MCF 10A (cell line): ENCODE results near the gene SMIM35. TPM values are rescaled to one million over a fixed set of nuclear protein-coding genes. Genes with fewer than 3 reads are reported as not detected.
A peak's percentile ranks its signal among the peaks of the same experiment; 100 is the strongest.

Source experiments
- BruUV-seq: library from RNA; stranded (reverse); fragments of 400-500 nt; replicated peaks from 2 replicates; lab custom pipeline; 2021; lab: Mats Ljungman, UMichigan
- CTCF ChIA-PET: fragments of 300-600 bp; sonication (Branson Sonifier 250); formaldehyde crosslinking; extraction: SDS; loops from one replicate; lab custom pipeline; 2021; ENCODE audit warnings: antibody characterized with exemption, inconsistent platforms; lab: Yijun Ruan, JAX
- POLR2A ChIA-PET: fragments of 300-600, 350-650 bp; sonication (Branson Sonifier 250); formaldehyde crosslinking; extraction: SDS; loops from one replicate; lab custom pipeline; 2020; ENCODE audit warnings: antibody characterized with exemption, inconsistent platforms; lab: Yijun Ruan, JAX
- DNase-seq: peaks from one replicate; pipeline ENCODE4 v3.0.0-alpha.2; 2018; ENCODE audit not compliant: unreplicated experiment
- H3K27ac Mint-ChIP-seq: one replicate; pipeline ENCODE4 v1.8.0; 2022; ENCODE audit warnings: mild to moderate bottlenecking, low read depth, mixed read lengths; ENCODE audit not compliant: unreplicated experiment
- H3K27me3 Mint-ChIP-seq: one replicate; pipeline ENCODE4 v1.8.0; 2022; ENCODE audit warnings: mixed read lengths; ENCODE audit not compliant: insufficient read depth, unreplicated experiment
- H3K36me3 Mint-ChIP-seq: one replicate; pipeline ENCODE4 v1.8.0; 2022; ENCODE audit warnings: mild to moderate bottlenecking, moderate library complexity, mixed read lengths; ENCODE audit not compliant: insufficient read depth, unreplicated experiment
- H3K4me1 Mint-ChIP-seq: one replicate; pipeline ENCODE4 v1.8.0; 2022; ENCODE audit warnings: mixed read lengths; ENCODE audit not compliant: insufficient read depth, unreplicated experiment
- H3K4me3 Mint-ChIP-seq: one replicate; pipeline ENCODE4 v1.8.0; 2022; ENCODE audit warnings: mild to moderate bottlenecking, moderate library complexity, mixed read lengths; ENCODE audit not compliant: unreplicated experiment
- H3K9me3 Mint-ChIP-seq: one replicate; pipeline ENCODE4 v1.8.0; 2022; ENCODE audit warnings: mixed read lengths; ENCODE audit not compliant: unreplicated experiment
- CTCF ChIP-seq: fragments of 200-600 bp; IDR thresholded peaks from one replicate; pipeline ENCODE4 v1.8.0; 2022; ENCODE audit warnings: antibody characterized with exemption, mild to moderate bottlenecking; ENCODE audit not compliant: unreplicated experiment
- intact Hi-C: fragments of 100-400 bp; cut with micrococcal nuclease; formaldehyde crosslinking; loops from 2 replicates; pipeline ENCODE4 v1.14.1; 2022
- total RNA-seq: library from RNA; stranded (reverse); gene quantifications from 2 replicates; pipeline ENCODE4 v1.2.3, GENCODE V29; 2022

Gene SMIM35
- total RNA-seq, 1 experiment from 2014 or later: not detected

GRCh38 chr11:118015385-118015841, 71.3 kb downstream of the SMIM35 start:
- Mint-ChIP-seq H3K36me3 (no peaks in the 10 kb centered on the region), H3K27ac (no peak overlapping the region), H3K4me3 (no peak overlapping the region), H3K27me3 (peaks cover 47% of the 10 kb centered on the region), H3K4me1 (peaks cover 8% of the 10 kb centered on the region), H3K9me3 (peaks cover 14% of the 10 kb centered on the region)
- BruUV-seq: no TSS peak
- POLR2A ChIA-PET: interaction anchor here (0.6 kb wide), 1 partner anchor 8 kb away, joined by 3 read pairs; no protein-coding TSS in a partner anchor
- DNase-seq: no peak
- intact Hi-C loops: no loop called here
- CTCF ChIA-PET: interaction anchor here (0.6 to 0.8 kb wide), 2 partner anchors 38 to 69 kb away, joined by 3 read pairs; no protein-coding TSS in a partner anchor
- TF ChIP-seq CTCF: no peak

GRCh38 chr11:118014022-118014421, 72.7 kb downstream of the SMIM35 start:
- Mint-ChIP-seq H3K4me1 (peaks cover 8% of the 10 kb centered on the region), H3K4me3 (no peak overlapping the region), H3K36me3 (no peaks in the 10 kb centered on the region), H3K27me3 (peaks cover 33% of the 10 kb centered on the region), H3K9me3 (peaks cover 8% of the 10 kb centered on the region), H3K27ac (no peak overlapping the region)
- TF ChIP-seq CTCF: no peak
- no TSS peak for BruUV-seq
- POLR2A ChIA-PET: interaction anchor here (0.6 kb wide), 1 partner anchor 14 kb away, joined by 3 read pairs; no protein-coding TSS in a partner anchor
- intact Hi-C loops: no loop called here
- DNase-seq: no peak
- CTCF ChIA-PET: no interaction called here

- no peak overlapping the region for H3K27ac Mint-ChIP-seq
- DNase-seq: peak; percentile 49
- intact Hi-C loops: no loop called here
- H3K4me3 Mint-ChIP-seq: no peak overlapping the region
- TF ChIP-seq CTCF: no peak
- ChIA-PET POLR2A (interaction anchor here (0.6 to 1.3 kb wide), 2 partner anchors 25 to 330 kb away, joined by 3 read pairs; no protein-coding TSS in a partner anchor), CTCF (no interaction called here)
- BruUV-seq: no TSS peak
- peaks cover 8% of the 10 kb centered on the region for H3K4me1 Mint-ChIP-seq
- peaks cover 15% of the 10 kb centered on the region for H3K27me3 Mint-ChIP-seq
- H3K9me3 Mint-ChIP-seq: no peaks in the 10 kb centered on the region
- H3K36me3 Mint-ChIP-seq: no peaks in the 10 kb centered on the region
Measured at GRCh38 chr11:118012083-118012669, 74.6 kb downstream of the SMIM35 start.

GRCh38 chr11:118010738-118011461, 75.9 kb downstream of the SMIM35 start:
- CTCF ChIA-PET: no interaction called here
- intact Hi-C loops: no loop called here
- Mint-ChIP-seq H3K9me3 (no peaks in the 10 kb centered on the region), H3K4me3 (no peak overlapping the region), H3K27me3 (peaks cover 2% of the 10 kb centered on the region), H3K36me3 (no peaks in the 10 kb centered on the region), H3K4me1 (peaks cover 8% of the 10 kb centered on the region), H3K27ac (no peak overlapping the region)
- no peak for DNase-seq
- BruUV-seq: no TSS peak
- no peak for TF ChIP-seq CTCF
- POLR2A ChIA-PET: interaction anchor here (1.3 kb wide), 1 partner anchor 27 kb away, joined by 3 read pairs; no protein-coding TSS in a partner anchor
